Natural killer cell (primary cell): ENCODE results near the gene UBE2D3. TPM values are rescaled to one million over a fixed set of nuclear protein-coding genes. Genes with fewer than 3 reads are reported as not detected.

Experiments
- ATAC-seq, 3 donors: fragments of 150-1000 bp in 2 of 3; fragments of 200-7000 bp in 1 of 3; cut with Tn5 transposase; 1 replicate in 1 of 3; 2 replicates in 2 of 3; pipeline ENCODE4 v1.10.0; 2021; ENCODE audit warnings: mild to moderate bottlenecking in 2 of 3, moderate library complexity in 2 of 3
- DNase-seq, 2 donors: peaks; one replicate each; pipeline versions ENCODE4 v3.0.0 to v3.0.0-alpha.2; 2013 to 2021; ENCODE audit warnings: mixed read lengths in 1 of 2
- H3K27ac ChIP-seq: one replicate; pipeline ENCODE4 v1.5.1; 2013; ENCODE audit warnings: mild to moderate bottlenecking, low read length
- H3K27me3 ChIP-seq: one replicate; pipeline ENCODE4 v1.6.1; 2013; ENCODE audit warnings: low read length; ENCODE audit not compliant: control insufficient read depth, insufficient read depth
- H3K36me3 ChIP-seq: one replicate; pipeline ENCODE4 v1.6.1; 2013; ENCODE audit warnings: low read length; ENCODE audit not compliant: control insufficient read depth, insufficient read depth
- H3K4me1 ChIP-seq: one replicate; pipeline ENCODE4 v1.6.1; 2013; ENCODE audit warnings: low read length; ENCODE audit not compliant: control insufficient read depth, insufficient read depth
- H3K4me3 ChIP-seq: one replicate; pipeline ENCODE4 v1.5.1; 2013; ENCODE audit warnings: low read length
- H3K9me3 ChIP-seq: one replicate; pipeline ENCODE4 v1.6.1; 2013; ENCODE audit warnings: low read length; ENCODE audit not compliant: control insufficient read depth, insufficient read depth
- H3K27ac Mint-ChIP-seq, 2 donors: one replicate each; pipeline ENCODE4 v1.8.0; 2022; ENCODE audit warnings: mild to moderate bottlenecking in 2 of 2, mixed read lengths in 2 of 2, moderate library complexity in 1 of 2
- H3K27me3 Mint-ChIP-seq, 2 donors: one replicate each; pipeline ENCODE4 v1.8.0; 2022; ENCODE audit warnings: low read depth in 2 of 2, mixed read lengths in 2 of 2
- H3K36me3 Mint-ChIP-seq: one replicate; pipeline ENCODE4 v1.8.0; 2022; ENCODE audit warnings: mixed read lengths
- H3K4me1 Mint-ChIP-seq, 2 donors: one replicate each; pipeline ENCODE4 v1.8.0; 2022; ENCODE audit warnings: mixed read lengths in 2 of 2
- H3K4me3 Mint-ChIP-seq: one replicate; pipeline ENCODE4 v1.8.0; 2022; ENCODE audit warnings: mild to moderate bottlenecking, moderate library complexity, mixed read lengths
- H3K9me3 Mint-ChIP-seq, 2 donors: one replicate each; pipeline ENCODE4 v1.8.0; 2022; ENCODE audit warnings: mixed read lengths in 2 of 2
- whole genome bisulfite sequencing: methylation state at CpG from one replicate; pipeline ENCODE4 v1.1.7; 2013; ENCODE audit warnings: missing lambda C conversion rate; ENCODE audit not compliant: insufficient coverage; 5-methylcytosine and 5-hydroxymethylcytosine counted together
- intact Hi-C: fragments of 100-400 bp; cut with micrococcal nuclease; formaldehyde crosslinking; loops from one replicate; pipeline ENCODE4 v1.14.2; 2022
- total RNA-seq, 4 donors: library from RNA; stranded (reverse); fragments of 120-200 nt in 1 of 4; gene quantifications; one replicate each; pipeline versions ENCODE4 v1.2.3 to v1.2.4, GENCODE V29; 2013 to 2022
- TF ChIP-seq, protein P1 (sequence below): fragments of 200-600 bp; IDR thresholded peaks from one replicate; pipeline ENCODE4 v1.8.0; 2022; ENCODE audit warnings: antibody characterized with exemption

UBE2D3 gene
- total RNA-seq, 3 donors from 2014 or later (not counting 1 experiment from before 2014, with no cell fraction given): 527 to 624 (median 529) TPM

DNA sequence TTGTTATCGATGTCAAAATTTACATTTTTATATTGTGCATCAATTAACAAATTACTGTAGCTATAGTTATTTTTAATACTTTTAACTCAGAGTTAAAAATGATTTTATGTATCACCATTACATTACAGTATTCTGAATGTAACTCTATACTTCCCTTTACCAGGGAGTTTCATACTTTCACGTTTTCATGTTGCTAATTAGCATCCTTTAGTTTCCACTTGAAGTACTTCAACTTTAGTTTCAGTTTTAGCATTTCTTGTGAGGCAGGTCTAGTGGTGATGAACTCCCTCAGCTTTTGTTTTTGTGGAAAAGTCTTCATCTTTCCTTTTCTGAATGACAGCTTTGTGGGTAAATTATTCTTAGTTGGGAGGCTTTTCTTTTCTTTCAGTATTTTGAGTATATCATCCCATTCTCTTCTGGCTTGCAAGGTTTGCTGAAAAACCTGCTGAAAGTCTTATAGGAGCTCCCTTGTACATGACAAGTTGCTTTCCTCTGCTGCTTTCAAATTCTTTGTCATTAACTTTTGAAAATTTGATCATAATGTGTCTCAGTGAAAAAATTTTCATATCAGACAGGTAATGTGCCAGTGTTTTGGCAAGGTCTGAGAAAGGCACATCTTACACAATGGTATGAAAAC is 31.6 kb upstream of the UBE2D3 start:
- H3K4me1 ChIP-seq: no peaks in the 10 kb centered on the region
- Mint-ChIP-seq H3K36me3 (peaks cover 16% of the 10 kb centered on the region), H3K4me1 (no peaks in the 10 kb centered on the region), H3K4me3 (no peak overlapping the region), H3K27me3 (no peaks in the 10 kb centered on the region), H3K9me3 (peaks cover 8 to 11% of the 10 kb centered on the region in 2 donors), H3K27ac (no peak overlapping the region)
- intact Hi-C loops: no loop called here
- H3K4me3 ChIP-seq: no peak overlapping the region
- TF ChIP-seq, protein P1, sequence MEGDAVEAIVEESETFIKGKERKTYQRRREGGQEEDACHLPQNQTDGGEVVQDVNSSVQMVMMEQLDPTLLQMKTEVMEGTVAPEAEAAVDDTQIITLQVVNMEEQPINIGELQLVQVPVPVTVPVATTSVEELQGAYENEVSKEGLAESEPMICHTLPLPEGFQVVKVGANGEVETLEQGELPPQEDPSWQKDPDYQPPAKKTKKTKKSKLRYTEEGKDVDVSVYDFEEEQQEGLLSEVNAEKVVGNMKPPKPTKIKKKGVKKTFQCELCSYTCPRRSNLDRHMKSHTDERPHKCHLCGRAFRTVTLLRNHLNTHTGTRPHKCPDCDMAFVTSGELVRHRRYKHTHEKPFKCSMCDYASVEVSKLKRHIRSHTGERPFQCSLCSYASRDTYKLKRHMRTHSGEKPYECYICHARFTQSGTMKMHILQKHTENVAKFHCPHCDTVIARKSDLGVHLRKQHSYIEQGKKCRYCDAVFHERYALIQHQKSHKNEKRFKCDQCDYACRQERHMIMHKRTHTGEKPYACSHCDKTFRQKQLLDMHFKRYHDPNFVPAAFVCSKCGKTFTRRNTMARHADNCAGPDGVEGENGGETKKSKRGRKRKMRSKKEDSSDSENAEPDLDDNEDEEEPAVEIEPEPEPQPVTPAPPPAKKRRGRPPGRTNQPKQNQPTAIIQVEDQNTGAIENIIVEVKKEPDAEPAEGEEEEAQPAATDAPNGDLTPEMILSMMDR: no peak
- no peaks in the 10 kb centered on the region for H3K36me3 ChIP-seq
- no peaks in the 10 kb centered on the region for H3K27me3 ChIP-seq
- WGBS: no CpG with 5 or more reads among the region's 2 CpGs
- H3K27ac ChIP-seq: no peak overlapping the region
- H3K9me3 ChIP-seq: no peaks in the 10 kb centered on the region
- DNase-seq (no peak), ATAC-seq (no peak)

DNA sequence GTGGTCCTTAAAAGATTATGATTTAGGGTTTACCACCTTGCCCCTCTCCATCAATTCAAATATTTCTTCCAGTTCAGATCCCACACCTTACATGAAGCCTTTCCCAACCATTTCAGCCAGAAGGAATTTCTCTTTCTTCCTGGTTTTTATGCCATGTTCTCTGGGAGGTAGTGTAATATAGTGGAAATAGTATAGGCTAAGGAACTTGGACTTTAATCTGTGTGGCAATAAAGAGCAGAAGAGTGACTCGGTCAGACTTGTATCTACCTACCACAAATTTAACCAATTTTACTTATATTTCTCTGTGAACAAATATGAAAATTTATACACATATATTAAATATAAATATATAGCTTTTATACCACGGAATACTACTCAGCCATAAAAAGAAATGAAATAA is 23.0 kb upstream of the UBE2D3 start:
- Mint-ChIP-seq H3K36me3 (no peaks in the 10 kb centered on the region), H3K4me3 (no peak overlapping the region), H3K27ac (no peak overlapping the region), H3K27me3 (no peaks in the 10 kb centered on the region), H3K4me1 (peaks cover 0 to 5% of the 10 kb centered on the region in 2 donors), H3K9me3 (no peaks in the 10 kb centered on the region)
- no CpG with 5 or more reads among the region's 2 CpGs for WGBS
- ATAC-seq (no peak), DNase-seq (no peak)
- Histone ChIP-seq H3K4me3 (no peak overlapping the region), H3K4me1 (no peaks in the 10 kb centered on the region), H3K27me3 (no peaks in the 10 kb centered on the region), H3K27ac (no peak overlapping the region), H3K36me3 (no peaks in the 10 kb centered on the region), H3K9me3 (no peaks in the 10 kb centered on the region)
- TF ChIP-seq, protein P1: no peak
- intact Hi-C loops: no loop called here

DNA sequence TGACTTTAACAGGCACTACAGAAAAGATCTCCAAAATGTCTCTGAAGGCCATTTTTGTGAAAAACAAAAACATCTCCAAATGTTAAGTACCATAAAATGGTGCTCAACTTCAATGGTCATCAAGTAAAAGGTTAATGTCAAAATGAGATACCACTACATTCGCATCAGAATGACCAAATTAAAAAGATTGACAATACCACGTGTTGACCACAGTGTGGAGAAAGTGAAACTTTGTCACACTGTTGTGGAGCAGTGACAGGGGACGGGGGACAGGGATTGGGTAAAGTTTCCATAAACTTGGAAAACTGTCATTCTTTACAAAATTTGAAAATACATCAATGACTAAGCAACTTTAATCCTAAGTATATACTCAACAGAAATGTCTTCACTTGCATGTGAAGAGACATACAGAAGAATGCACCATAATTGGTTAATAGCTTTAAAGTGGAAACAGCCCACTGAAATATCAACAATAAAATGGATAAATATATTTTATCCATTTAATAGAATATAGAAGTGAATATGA is 22.3 kb upstream of the UBE2D3 start:
- WGBS: 42% methylated on average over 3 of the region's 3 CpGs

More for the DNA sequence above, 22.3 kb upstream of the UBE2D3 start:
- no peak overlapping the region for H3K27ac Mint-ChIP-seq
- H3K4me1 ChIP-seq: no peaks in the 10 kb centered on the region
- H3K27me3 Mint-ChIP-seq: no peaks in the 10 kb centered on the region
- H3K36me3 ChIP-seq: no peaks in the 10 kb centered on the region
- no peak overlapping the region for H3K4me3 Mint-ChIP-seq
- no peaks in the 10 kb centered on the region for H3K36me3 Mint-ChIP-seq
- TF ChIP-seq, protein P1: no peak
- DNase-seq: no peak
- H3K27ac ChIP-seq: no peak overlapping the region
- H3K9me3 ChIP-seq: no peaks in the 10 kb centered on the region
- H3K9me3 Mint-ChIP-seq: no peaks in the 10 kb centered on the region
- no peaks in the 10 kb centered on the region for H3K27me3 ChIP-seq
- no peak overlapping the region for H3K4me3 ChIP-seq
- H3K4me1 Mint-ChIP-seq: peaks cover 0 to 5% of the 10 kb centered on the region in 2 donors
- no peak for ATAC-seq
- intact Hi-C loops: no loop called here
